ENCODE results near the gene CCDC146.
"Not testable (repeated sequence)": the region's sequence is repeated elsewhere in the genome, so short reads cannot be mapped to it uniquely, and the experiment has no call there.

The CCDC146 gene

DNA sequence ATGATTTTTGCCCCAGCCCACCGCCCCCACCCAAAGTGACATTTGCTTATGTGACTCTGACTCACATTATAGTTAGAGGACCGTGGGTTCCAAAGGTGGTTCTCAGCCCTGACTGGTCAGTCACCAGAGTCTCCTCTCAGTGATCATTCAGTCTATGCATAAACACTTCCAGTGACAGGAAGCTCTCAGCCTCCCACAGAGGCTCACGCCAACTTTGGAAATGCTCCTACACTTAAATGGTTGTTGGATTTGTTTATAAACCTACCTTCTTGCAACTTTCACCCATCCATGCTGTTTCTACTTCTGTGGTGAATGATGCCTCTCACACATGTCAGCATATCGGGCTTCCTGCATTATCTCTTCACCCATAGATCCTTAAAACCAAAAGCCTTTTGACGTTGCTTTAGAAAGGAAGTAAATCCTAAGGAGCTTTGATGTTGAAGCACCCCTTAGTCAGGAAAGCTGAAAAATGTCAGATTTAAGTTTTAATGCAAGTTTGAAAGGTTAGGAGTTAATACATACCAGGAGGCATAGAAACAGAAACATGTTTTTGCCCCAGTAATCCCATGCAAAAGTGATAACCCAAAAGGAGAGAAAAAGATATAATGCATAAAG, 123.7 kb downstream of the CCDC146 start:
- DNase-seq (ENCODE audit: low read depth in 2 of 2), result no peak

- DNase-seq (ENCODE audit: low read depth in 2 of 2), result peak; percentile 64 to 68
These were observed 124.9 kb downstream of the CCDC146 start for GRCh38 chr7:77247206-77247850.

GRCh38 chr7:77248154-77248553, 125.7 kb downstream of the CCDC146 start:
- DNase-seq (ENCODE audit: low read depth in 2 of 2), result no peak

GRCh38 chr7:77252506-77252905, 130.1 kb downstream of the CCDC146 start:
- DNase-seq (ENCODE audit: low read depth in 2 of 2), result no peak

- no peak for DNase-seq (ENCODE audit: low read depth in 2 of 2)
These were observed 130.7 kb downstream of the CCDC146 start for GRCh38 chr7:77253151-77253550.

GRCh38 chr7:77254429-77254828, 132.0 kb downstream of the CCDC146 start:
- DNase-seq (ENCODE audit: low read depth in 2 of 2), result no peak

DNA sequence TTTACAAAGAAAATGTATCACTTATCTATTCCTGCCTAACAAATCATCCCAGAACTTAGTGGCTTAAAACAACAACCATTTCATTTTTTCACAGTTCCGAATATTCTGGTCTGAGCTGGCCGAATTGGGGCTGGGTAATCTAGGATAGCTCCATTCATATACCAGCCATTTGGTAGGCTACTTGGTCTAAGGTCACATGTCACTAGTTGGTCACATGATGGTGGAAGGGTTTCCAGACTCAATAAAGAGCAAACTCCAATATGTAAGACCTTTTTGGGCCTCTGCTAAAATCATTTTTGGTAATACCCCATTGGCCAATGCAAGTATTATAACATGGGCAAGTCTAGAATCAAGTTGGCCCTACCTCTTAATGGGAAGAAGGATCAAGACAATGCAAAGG, 132.5 kb downstream of the CCDC146 start:
- no peak for DNase-seq (ENCODE audit: low read depth in 2 of 2)

GRCh38 chr7:77258014-77258413, 135.6 kb downstream of the CCDC146 start:
- no peak for DNase-seq (ENCODE audit: low read depth in 2 of 2)

- no peak for DNase-seq (ENCODE audit: low read depth in 2 of 2)
These were observed 136.2 kb downstream of the CCDC146 start for GRCh38 chr7:77258593-77258992.

GRCh38 chr7:77262316-77262715, 139.9 kb downstream of the CCDC146 start:
- no peak for DNase-seq (ENCODE audit: low read depth in 2 of 2)

- no peak for DNase-seq (ENCODE audit: low read depth in 2 of 2)
These were observed 143.3 kb downstream of the CCDC146 start for GRCh38 chr7:77265666-77266065.

GRCh38 chr7:77266291-77266794, 143.9 kb downstream of the CCDC146 start:
- no peak for DNase-seq (ENCODE audit: low read depth in 2 of 2)

DNA sequence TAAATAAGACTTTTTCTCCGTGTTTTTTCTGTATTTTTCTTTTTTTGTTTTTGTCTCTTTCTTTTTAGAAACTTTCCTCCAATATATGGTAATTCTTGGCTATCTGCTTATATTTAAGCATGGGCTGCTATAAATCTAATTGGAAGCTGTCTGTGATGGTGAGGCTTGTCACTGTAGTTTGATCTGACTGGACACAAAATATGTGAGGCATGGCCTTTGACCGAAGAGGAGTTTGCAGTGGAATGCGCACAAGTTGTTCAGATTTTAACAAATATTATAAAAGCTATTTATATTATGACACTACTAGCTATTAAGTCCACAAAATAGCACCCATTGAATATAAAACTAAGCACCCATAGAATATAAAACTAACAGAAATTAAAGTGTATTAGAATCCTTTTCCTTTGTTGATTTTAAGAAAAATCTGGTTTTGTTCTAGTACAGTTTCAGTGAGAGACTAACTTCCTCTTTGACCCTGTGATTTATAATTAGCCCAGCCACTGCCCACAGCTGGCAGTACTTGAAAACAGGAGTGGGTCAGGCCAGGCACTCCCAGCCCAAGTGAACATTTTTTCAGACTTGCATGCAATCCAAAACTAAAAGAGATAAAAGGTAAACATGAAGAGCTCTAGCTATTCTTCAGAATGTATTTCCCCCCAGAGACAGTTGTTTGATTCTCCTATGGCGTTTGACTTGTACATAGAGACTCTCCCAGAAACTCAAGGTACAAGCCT, 147.1 kb downstream of the CCDC146 start:
- DNase-seq (ENCODE audit: low read depth in 2 of 2), result no peak

GRCh38 chr7:77270094-77270480, 147.7 kb downstream of the CCDC146 start:
- DNase-seq (ENCODE audit: low read depth in 2 of 2), result no peak

DNA sequence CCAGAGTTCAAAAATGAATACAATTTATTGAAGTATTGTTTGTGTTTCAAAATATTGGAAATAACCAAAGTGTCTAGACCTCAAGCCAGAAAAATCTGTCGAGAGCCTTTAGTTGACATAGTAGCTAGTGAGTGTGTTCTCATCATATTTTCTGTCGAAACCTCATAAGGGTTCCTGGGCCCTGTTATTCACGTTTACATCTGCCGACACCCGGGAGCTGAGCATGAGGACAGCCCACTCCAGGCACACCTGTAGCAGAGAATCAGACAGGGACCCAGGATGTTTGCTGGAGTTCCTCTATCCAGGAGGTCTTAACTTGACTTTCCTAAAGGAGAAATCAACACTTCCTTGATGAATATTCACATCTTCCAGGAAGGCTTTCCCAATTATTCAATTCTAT, 149.4 kb downstream of the CCDC146 start:
- no peak for DNase-seq (ENCODE audit: low read depth in 2 of 2)

DNA sequence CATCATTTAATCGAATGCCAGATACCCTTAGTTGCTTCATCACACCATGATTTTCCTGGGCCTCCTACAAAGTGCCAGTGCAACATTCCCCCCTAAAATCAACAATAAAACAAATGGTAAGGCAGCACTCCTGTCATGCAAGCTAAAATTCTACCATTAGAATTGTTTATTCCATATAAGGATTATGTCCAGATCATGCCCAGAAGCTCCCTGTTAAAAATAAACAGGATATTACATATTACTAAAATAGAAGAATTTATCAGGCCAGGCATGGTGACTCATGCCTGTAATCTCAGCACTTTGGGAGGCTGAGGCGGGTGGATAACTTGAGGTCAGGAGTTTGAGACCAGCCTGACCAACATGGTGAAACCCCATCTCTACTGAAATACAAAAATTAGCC, 153.2 kb downstream of the CCDC146 start:
- DNase-seq (ENCODE audit: low read depth in 2 of 2), result not testable (repeated sequence)

- DNase-seq (ENCODE audit: low read depth in 2 of 2), result no peak
These were observed 153.7 kb downstream of the CCDC146 start for GRCh38 chr7:77276120-77276519.

DNA sequence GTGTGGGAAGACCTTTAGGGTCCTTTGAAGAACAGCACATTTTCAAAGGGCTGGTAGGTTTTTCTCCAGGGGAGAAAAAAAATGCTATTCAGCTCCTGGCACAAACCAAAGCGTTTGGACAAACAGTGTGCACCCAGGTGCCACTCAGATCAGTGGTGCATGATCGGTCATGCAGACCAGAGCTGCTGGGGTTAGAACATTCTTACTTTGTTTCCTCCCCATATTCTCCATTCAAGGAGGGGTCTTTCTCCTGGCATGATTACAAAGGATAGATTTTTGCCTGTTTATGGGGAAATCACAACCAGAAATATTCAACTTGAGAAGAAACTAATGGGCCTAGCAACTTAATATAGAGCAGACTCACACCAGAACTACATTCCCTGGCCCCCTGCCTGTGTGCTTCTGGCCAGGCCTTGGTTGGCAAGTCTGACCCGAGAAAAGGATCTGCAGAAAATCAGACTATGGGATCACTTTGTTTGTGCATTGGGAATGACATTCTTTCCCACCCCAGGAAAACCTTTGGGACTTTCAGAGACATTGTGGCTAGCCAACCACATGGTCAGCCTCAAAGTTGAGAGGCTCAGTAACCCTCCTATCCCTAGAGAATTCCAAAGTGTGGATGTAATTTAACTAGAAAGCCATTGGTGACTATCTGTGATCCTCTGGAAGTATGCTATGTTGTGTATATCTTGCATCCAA, 159.5 kb downstream of the CCDC146 start:
- no peak for DNase-seq (ENCODE audit: low read depth in 2 of 2)

DNA sequence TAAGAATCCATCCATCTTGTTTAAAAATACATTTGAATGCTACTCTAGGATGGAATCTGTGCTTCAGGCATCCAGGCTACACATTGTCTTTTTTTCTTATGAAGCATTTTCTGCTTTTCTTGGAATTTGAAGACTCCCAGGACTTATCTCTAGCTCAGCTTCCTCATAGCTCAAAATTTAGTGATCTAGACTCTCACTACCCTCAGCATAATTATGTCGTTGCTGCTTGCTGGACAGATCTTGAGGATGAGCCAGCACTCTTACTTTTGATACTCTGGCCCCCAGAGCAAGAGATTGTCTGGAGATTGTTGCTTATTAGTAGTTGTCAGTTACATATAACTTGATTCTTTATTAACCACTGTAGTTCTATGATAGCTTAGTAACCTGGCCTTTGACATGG, 160.5 kb downstream of the CCDC146 start:
- DNase-seq (ENCODE audit: low read depth in 2 of 2), result no peak

DNA sequence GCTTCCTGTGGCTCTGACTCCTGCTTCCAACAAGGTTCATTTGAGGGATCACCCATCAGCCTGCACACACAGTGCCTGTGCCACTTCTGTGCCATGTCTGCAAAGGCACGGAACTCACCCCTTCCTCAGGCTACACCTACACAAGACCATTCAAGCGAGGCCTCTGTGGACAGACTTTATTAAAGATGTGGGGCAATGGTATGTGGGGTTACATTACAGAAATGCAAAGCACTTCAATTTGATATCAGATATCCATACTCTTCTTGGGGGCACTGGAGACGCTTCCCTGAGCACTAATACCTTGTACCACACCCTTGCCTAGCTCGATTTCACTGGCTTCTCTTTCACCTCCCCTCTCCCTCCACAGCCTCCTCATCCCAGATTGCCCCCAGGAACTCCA, 161.6 kb downstream of the CCDC146 start:
- DNase-seq (ENCODE audit: low read depth in 2 of 2), result no peak

DNA sequence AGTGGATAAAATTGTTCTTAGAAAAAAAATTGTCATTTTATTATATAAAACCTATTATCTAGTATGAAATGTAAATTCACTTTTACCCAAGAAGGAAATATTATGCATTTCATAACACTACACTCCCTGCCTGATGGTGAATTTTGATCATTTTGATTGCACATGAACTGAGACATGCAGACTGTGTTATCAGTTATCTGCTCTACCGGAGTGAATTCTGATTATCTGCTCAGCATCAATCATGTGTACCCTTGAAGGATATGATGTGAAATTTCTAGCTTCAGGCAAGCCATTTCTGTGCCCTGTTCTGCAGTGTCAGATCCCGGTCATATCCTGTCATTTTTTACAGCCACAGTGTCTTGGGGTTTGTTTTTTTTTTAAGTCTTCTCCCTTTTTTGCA, 162.2 kb downstream of the CCDC146 start:
- no peak for DNase-seq (ENCODE audit: low read depth in 2 of 2)

GRCh38 chr7:77288676-77289320, 166.4 kb downstream of the CCDC146 start:
- DNase-seq (ENCODE audit: low read depth in 2 of 2), result no peak
